K562 (cell line): ENCODE measurements around the gene ARHGAP26. TPM values are rescaled to one million over a fixed set of nuclear protein-coding genes. Genes with fewer than 3 reads are reported as not detected.

Source experiments
- ATF7 ChIP-seq: fragments of 450-650 bp; IDR thresholded peaks from 2 replicates; pipeline ENCODE4 v1.7.1; 2014; ENCODE audit warnings: mild to moderate bottlenecking, moderate library complexity
- C11orf30 ChIP-seq: fragments of 450-650 bp; IDR thresholded peaks from 2 replicates; pipeline ENCODE4 v1.6.1; 2016; ENCODE audit warnings: low read depth, mild to moderate bottlenecking
- CBFA2T3 ChIP-seq: fragments of 450-650 bp; IDR thresholded peaks from 2 replicates; pipeline ENCODE4 v1.6.1; 2017
- CBX8 ChIP-seq: fragments of 200-600 bp; sonication (generic); IDR thresholded peaks from 2 replicates; pipeline ENCODE4 v1.6.1; 2012; ENCODE audit warnings: borderline replicate concordance, mixed run types, low read depth, mild to moderate bottlenecking, moderate library complexity, mixed read lengths, low read length, control low read depth, inconsistent platforms; ENCODE audit not compliant: poor library complexity, severe bottlenecking; ENCODE audit errors: extremely low read depth
- DACH1 ChIP-seq: fragments of 450-650 bp; IDR thresholded peaks from 2 replicates; pipeline ENCODE4 v1.6.1; 2018; ENCODE audit not compliant: partially characterized antibody
- DMBX1 ChIP-seq: fragments of 250-450 bp; sonication (Bioruptor Pico); IDR thresholded peaks from 2 replicates; pipeline ENCODE4 v1.8.0; 2022; ENCODE audit warnings: inconsistent platforms, mild to moderate bottlenecking, moderate library complexity, borderline replicate concordance
- EHMT2 ChIP-seq: fragments of 450-650 bp; IDR thresholded peaks from 2 replicates; pipeline ENCODE4 v1.6.1; 2018; ENCODE audit warnings: antibody characterized with exemption
- FOXP1 ChIP-seq: sonication (generic); formaldehyde crosslinking; IDR thresholded peaks from 2 replicates; pipeline ENCODE4 v1.8.0; 2022; ENCODE audit warnings: mild to moderate bottlenecking, missing genetic modification reagents
- MCM3 ChIP-seq: fragments of 450-650 bp; IDR thresholded peaks from 2 replicates; pipeline ENCODE4 v1.6.1; 2016
- MECOM ChIP-seq: fragments of 250-450 bp; sonication (Bioruptor Pico); IDR thresholded peaks from 2 replicates; pipeline ENCODE4 v1.8.0; 2022; ENCODE audit warnings: inconsistent platforms
- MEIS2 ChIP-seq: fragments of 450-650 bp; IDR thresholded peaks from 2 replicates; pipeline ENCODE4 v1.6.1; 2014; ENCODE audit warnings: mild to moderate bottlenecking; ENCODE audit not compliant: partially characterized antibody
- MTA2 ChIP-seq: fragments of 450-650 bp; IDR thresholded peaks from 2 replicates; pipeline ENCODE4 v1.6.1; 2016; ENCODE audit warnings: low read depth
- NCOR1 ChIP-seq: fragments of 450-650 bp; IDR thresholded peaks from 2 replicates; pipeline ENCODE4 v1.6.1; 2016; ENCODE audit warnings: mild to moderate bottlenecking, moderate library complexity
- NFIC ChIP-seq: fragments of 450-650 bp; IDR thresholded peaks from 2 replicates; pipeline ENCODE4 v1.6.1; 2017; ENCODE audit warnings: mild to moderate bottlenecking, inconsistent platforms
- NFRKB ChIP-seq: fragments of 450-650 bp; IDR thresholded peaks from 2 replicates; pipeline ENCODE4 v1.6.1; 2016; ENCODE audit warnings: low read depth
- POLR2AphosphoS2 ChIP-seq: IDR thresholded peaks from 2 replicates; pipeline ENCODE4 v1.6.1; 2012; ENCODE audit warnings: low read length, improper control_type of control experiment
- POU5F1 ChIP-seq: fragments of 150-350 bp; IDR thresholded peaks from 2 replicates; pipeline ENCODE4 v1.6.1; 2014; ENCODE audit warnings: borderline replicate concordance, low read length, low read depth, mild to moderate bottlenecking; ENCODE audit not compliant: partially characterized antibody
- RBM17 ChIP-seq: fragments of 200-400 bp; formaldehyde crosslinking; IDR thresholded peaks from 2 replicates; pipeline ENCODE4 v1.6.1; 2017; ENCODE audit warnings: low read depth, mild to moderate bottlenecking, low read length, borderline replicate concordance
- TBL1XR1 ChIP-seq, 2 experiments: IDR thresholded peaks; 2 replicates each; pipeline ENCODE4 v1.6.1; 2012; ENCODE audit warnings: improper control_type of control experiment in 2 of 2, low read length in 2 of 2, mild to moderate bottlenecking in 1 of 2
- ZNF12 ChIP-seq: sonication (generic); formaldehyde crosslinking; IDR thresholded peaks from 2 replicates; pipeline ENCODE4 v1.4.0; 2020; ENCODE audit warnings: mild to moderate bottlenecking, missing genetic modification reagents
- ZNF239 ChIP-seq: fragments of 250-450 bp; sonication (Bioruptor Pico); IDR thresholded peaks from 2 replicates; pipeline ENCODE4 v1.4.0; 2020; ENCODE audit warnings: mild to moderate bottlenecking
- ZNF507 ChIP-seq: conservative IDR thresholded peaks from 2 replicates; pipeline ENCODE4 v1.6.1; 2017; ENCODE audit warnings: missing genetic modification characterization, missing compliant biosample characterization
- ZNF586 ChIP-seq: fragments of 450-650 bp; formaldehyde crosslinking; conservative IDR thresholded peaks from 2 replicates; pipeline ENCODE4 v1.4.0; 2020; ENCODE audit warnings: mild to moderate bottlenecking, moderate library complexity
- ZNF717 ChIP-seq: fragments of 250-450 bp; sonication (Bioruptor Pico); IDR thresholded peaks from 2 replicates; pipeline ENCODE4 v1.5.0; 2021
- polyA plus RNA-seq, 8 experiments: library from polyadenylated mRNA; depleted of rRNA in 4 of 8; stranded (reverse) in 5 of 8; unstranded in 3 of 8; fragments of >200 nt; fragmentation: Nextera tagmentation in 2 of 8; fragmentation: Illumina TruSeq in 1 of 8; extraction: Ambion mirVana in 2 of 8; extraction: Trizol in 1 of 8; gene quantifications; 2 replicates each; pipeline versions ENCODE4 v1.2.1 to v1.2.3, GENCODE V29; 2011 to 2014; ENCODE audit warnings: inconsistent platforms in 1 of 8, missing spikeins in 1 of 8
- total RNA-seq, 7 experiments: library from RNA; depleted of rRNA in 6 of 7; stranded (reverse); fragments of >200 nt in 6 of 7; fragmentation: Illumina TruSeq in 2 of 7; extraction: Trizol in 2 of 7; gene quantifications; 2 replicates each; pipeline versions ENCODE4 v1.2.1 to v1.2.3, GENCODE V29; 2011 to 2021; ENCODE audit warnings: low replicate concordance in 1 of 7
- TF ChIP-seq, protein P1 (sequence below): fragments of 450-650 bp; IDR thresholded peaks from 2 replicates; pipeline ENCODE4 v1.6.1; 2016; ENCODE audit warnings: mild to moderate bottlenecking
- TF ChIP-seq, protein P2 (sequence below), 2 experiments: IDR thresholded peaks in 1 of 2; conservative IDR thresholded peaks in 1 of 2; 2 replicates each; pipeline ENCODE4 v1.6.1; 2016; ENCODE audit warnings: low read depth in 2 of 2, mild to moderate bottlenecking in 1 of 2, missing compliant biosample characterization in 1 of 2, missing genetic modification characterization in 1 of 2, moderate library complexity in 1 of 2

The ARHGAP26 gene
- total and polyA plus RNA-seq, 9 of the 15 experiments (the other 6 are each of a cell fraction or from before 2014, with no cell fraction given) = 0.13 to 1.1 (median 0.55) TPM

DNA sequence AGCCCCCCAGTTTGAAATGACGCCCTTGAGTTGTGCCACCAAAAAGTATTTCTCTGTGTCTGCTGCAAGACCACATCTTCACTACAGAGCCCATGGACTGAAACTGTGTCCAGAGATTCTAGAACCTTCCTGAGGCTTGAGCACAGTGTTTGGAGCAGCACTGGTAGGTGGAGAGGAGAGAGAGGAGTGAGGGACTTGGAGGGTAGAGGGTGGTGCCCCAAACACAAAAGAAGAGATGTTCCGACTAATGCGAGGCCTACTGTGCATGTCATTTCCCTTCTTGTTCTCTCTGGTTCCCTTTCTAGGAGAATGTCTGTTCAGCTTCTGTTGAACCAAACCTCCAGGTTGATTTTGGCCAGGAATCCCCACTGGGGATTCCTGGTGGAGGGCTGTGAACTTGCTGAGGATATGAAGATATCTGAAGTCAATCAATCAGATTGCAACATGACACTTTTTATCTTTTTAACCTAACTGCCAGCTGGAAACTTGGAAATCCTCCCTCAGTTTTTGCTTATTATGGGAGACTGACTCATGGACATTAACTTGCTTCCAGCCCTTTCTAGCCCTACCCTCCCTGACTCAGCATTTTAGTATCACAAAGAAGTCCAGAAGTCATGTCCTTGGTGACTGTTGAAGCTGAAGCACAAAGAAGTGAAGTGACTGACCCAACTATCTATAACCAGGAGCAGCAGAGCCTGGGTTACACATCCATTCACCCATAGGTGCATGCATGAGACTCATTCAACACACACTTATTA is 478.8 kb downstream of the ARHGAP26 start (continued):
- TF ChIP-seq, protein P1, sequence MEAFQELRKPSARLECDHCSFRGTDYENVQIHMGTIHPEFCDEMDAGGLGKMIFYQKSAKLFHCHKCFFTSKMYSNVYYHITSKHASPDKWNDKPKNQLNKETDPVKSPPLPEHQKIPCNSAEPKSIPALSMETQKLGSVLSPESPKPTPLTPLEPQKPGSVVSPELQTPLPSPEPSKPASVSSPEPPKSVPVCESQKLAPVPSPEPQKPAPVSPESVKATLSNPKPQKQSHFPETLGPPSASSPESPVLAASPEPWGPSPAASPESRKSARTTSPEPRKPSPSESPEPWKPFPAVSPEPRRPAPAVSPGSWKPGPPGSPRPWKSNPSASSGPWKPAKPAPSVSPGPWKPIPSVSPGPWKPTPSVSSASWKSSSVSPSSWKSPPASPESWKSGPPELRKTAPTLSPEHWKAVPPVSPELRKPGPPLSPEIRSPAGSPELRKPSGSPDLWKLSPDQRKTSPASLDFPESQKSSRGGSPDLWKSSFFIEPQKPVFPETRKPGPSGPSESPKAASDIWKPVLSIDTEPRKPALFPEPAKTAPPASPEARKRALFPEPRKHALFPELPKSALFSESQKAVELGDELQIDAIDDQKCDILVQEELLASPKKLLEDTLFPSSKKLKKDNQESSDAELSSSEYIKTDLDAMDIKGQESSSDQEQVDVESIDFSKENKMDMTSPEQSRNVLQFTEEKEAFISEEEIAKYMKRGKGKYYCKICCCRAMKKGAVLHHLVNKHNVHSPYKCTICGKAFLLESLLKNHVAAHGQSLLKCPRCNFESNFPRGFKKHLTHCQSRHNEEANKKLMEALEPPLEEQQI = peak; percentile 44; the same call in 1 of the 2 replicates
- TF ChIP-seq NFIC (peak; percentile 52), DACH1 (peak; percentile 25), MTA2 (peak; percentile 43; the same call in 1 of the 2 replicates), POLR2AphosphoS2 (no peak), ZNF717 (CRISPR knock-in tag) (no peak), C11orf30 (peak; percentile 100), DMBX1 (CRISPR knock-in tag) (peak; percentile 60), ZNF507 (tag) (no peak), ZNF239 (CRISPR knock-in tag) (peak; percentile 16; the same call in 1 of the 2 replicates), RBM17 (no peak), ZNF12 (CRISPR knock-in tag) (no peak), ATF7 (peak; percentile 31; the same call in 1 of the 2 replicates), FOXP1 (CRISPR knock-in tag) (no peak), MEIS2 (peak; percentile 81), NFRKB (peak; percentile 74; the same call in 1 of the 2 replicates), NCOR1 (peak; percentile 59), CBX8 (no peak), TBL1XR1 (IDR thresholded peaks at IDR 0.05; ENCODE audit: low read length in 2 of 2) (0 out of 4 replicates have a peak, but pooled peaks of 1 of the 2 experiments have one; percentile 25), POU5F1 (no peak), EHMT2 (peak; percentile 69; the same call in 1 of the 2 replicates), ZNF586 (CRISPR knock-in tag) (no peak), CBFA2T3 (peak; percentile 82), MECOM (CRISPR knock-in tag) (peak; percentile 52; the same call in 1 of the 2 replicates), MCM3 (no peak)
- TF ChIP-seq, protein P2, sequence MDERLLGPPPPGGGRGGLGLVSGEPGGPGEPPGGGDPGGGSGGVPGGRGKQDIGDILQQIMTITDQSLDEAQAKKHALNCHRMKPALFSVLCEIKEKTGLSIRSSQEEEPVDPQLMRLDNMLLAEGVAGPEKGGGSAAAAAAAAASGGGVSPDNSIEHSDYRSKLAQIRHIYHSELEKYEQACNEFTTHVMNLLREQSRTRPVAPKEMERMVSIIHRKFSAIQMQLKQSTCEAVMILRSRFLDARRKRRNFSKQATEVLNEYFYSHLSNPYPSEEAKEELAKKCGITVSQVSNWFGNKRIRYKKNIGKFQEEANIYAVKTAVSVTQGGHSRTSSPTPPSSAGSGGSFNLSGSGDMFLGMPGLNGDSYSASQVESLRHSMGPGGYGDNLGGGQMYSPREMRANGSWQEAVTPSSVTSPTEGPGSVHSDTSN (CRISPR knock-in tag; IDR thresholded peaks at IDR 0.05; ENCODE audit: low read depth) = no peak
- TF ChIP-seq, protein P2 (tag; conservative IDR thresholded peaks at IDR 0.05; ENCODE audit: low read depth) = peak; percentile 67
